ENCODE results near the gene OTOG.

- TF ChIP-seq CTCF (IDR thresholded peaks at IDR 0.05; ENCODE audit: borderline replicate concordance, extremely low read depth, low read length, poor library complexity, severe bottlenecking), result no peak
- TF ChIP-seq EZH2 (IDR thresholded peaks at IDR 0.05; ENCODE audit: borderline replicate concordance, low read depth, low read length, severe bottlenecking), result no peak
These were observed 33.2 kb upstream of the OTOG start for GRCh38 chr11:17513853-17514252.
